ENCODE data around the gene MRFAP1L1. TPM values are rescaled to one million over a fixed set of nuclear protein-coding genes. Genes with fewer than 3 reads are reported as not detected.

The MRFAP1L1 gene
- total and polyA plus RNA-seq, 2 donors (not counting 3 experiments of a cell fraction or from before 2014, with no cell fraction given): 28.7 to 42.0 TPM

- FAIRE-seq (no peak), DNase-seq (ENCODE audit: low read depth, low spot score) (no peak)
- ChIA-PET CTCF (interaction anchor here (1.0 kb wide), 1 partner anchor 9 kb away, joined by 3 read pairs; no protein-coding TSS in a partner anchor), POLR2A (no interaction called here)
- Histone ChIP-seq H3K4me3 (replicated peaks in 1 of 3; ENCODE audit: insufficient read depth in 1 of 3, low read depth in 1 of 3, low read length in 3 of 3) (no peak overlapping the region), H3K27me3 (ENCODE audit: control insufficient read depth in 2 of 2, insufficient read depth in 2 of 2, low read length in 2 of 2) (no peaks in the 10 kb centered on the region), H3K4me1 (ENCODE audit: control insufficient read depth, extremely low read depth, insufficient read depth, low read length) (peaks cover 8% of the 10 kb centered on the region), H3K4me2 (ENCODE audit: insufficient read depth, low read length) (no peak overlapping the region), H3K36me3 (ENCODE audit: control insufficient read depth in 2 of 2, extremely low read depth in 1 of 2, insufficient read depth in 2 of 2, low read length in 2 of 2) (no peaks in the 10 kb centered on the region), H2AFZ (ENCODE audit: low read depth, low read length) (no peak overlapping the region), H4K20me1 (replicated peaks; ENCODE audit: control insufficient read depth, extremely low read depth, insufficient read depth, low read length) (no peaks in the 10 kb centered on the region), H3K79me2 (ENCODE audit: control insufficient read depth, insufficient read depth, low read length) (no peaks in the 10 kb centered on the region), H3K9me3 (replicated peaks; ENCODE audit: control insufficient read depth, insufficient read depth, low read length) (no peaks in the 10 kb centered on the region), H3K27ac (ENCODE audit: insufficient read depth, low read depth, low read length) (no peak overlapping the region), H3K9ac (replicated peaks; ENCODE audit: extremely low read depth, insufficient read depth, low read length) (no peak overlapping the region), H3K9me1 (replicated peaks; ENCODE audit: control insufficient read depth, extremely low read depth, insufficient read depth, low read length) (no peaks in the 10 kb centered on the region)
- TF ChIP-seq GATA2 (IDR thresholded peaks at IDR 0.05; ENCODE audit: insufficient read depth, insufficient read length, low read depth, low read length) (no peak), MYC (IDR thresholded peaks at IDR 0.05; ENCODE audit: low read depth, low read length) (no peak), JUN (IDR thresholded peaks at IDR 0.05; ENCODE audit: borderline replicate concordance, insufficient read depth, insufficient read length, low read depth) (no peak), POLR2AphosphoS5 (IDR thresholded peaks at IDR 0.05; ENCODE audit: insufficient read depth, low read depth, low read length) (no peak), FOS (IDR thresholded peaks at IDR 0.05; ENCODE audit: borderline replicate concordance, insufficient read depth, low read length) (no peak), POLR2A (IDR thresholded peaks at IDR 0.05; ENCODE audit: low read depth, low read length) (no peak), EZH2 (IDR thresholded peaks at IDR 0.05; ENCODE audit: borderline replicate concordance, low read depth, low read length, severe bottlenecking) (no peak)
- TF ChIP-seq, protein P1, sequence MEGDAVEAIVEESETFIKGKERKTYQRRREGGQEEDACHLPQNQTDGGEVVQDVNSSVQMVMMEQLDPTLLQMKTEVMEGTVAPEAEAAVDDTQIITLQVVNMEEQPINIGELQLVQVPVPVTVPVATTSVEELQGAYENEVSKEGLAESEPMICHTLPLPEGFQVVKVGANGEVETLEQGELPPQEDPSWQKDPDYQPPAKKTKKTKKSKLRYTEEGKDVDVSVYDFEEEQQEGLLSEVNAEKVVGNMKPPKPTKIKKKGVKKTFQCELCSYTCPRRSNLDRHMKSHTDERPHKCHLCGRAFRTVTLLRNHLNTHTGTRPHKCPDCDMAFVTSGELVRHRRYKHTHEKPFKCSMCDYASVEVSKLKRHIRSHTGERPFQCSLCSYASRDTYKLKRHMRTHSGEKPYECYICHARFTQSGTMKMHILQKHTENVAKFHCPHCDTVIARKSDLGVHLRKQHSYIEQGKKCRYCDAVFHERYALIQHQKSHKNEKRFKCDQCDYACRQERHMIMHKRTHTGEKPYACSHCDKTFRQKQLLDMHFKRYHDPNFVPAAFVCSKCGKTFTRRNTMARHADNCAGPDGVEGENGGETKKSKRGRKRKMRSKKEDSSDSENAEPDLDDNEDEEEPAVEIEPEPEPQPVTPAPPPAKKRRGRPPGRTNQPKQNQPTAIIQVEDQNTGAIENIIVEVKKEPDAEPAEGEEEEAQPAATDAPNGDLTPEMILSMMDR (IDR thresholded peaks at IDR 0.05; ENCODE audit: extremely low read depth in 1 of 2, insufficient read depth in 1 of 2, low read depth in 1 of 2, low read length in 2 of 2): no peak
- TF ChIP-seq, protein P2, sequence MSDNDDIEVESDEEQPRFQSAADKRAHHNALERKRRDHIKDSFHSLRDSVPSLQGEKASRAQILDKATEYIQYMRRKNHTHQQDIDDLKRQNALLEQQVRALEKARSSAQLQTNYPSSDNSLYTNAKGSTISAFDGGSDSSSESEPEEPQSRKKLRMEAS (IDR thresholded peaks at IDR 0.05; ENCODE audit: insufficient read depth, insufficient read length): no peak
- no TSS peak for BruUV-seq (replicated peaks)
- intact Hi-C loops (cut with micrococcal nuclease): no loop called here
- dilution Hi-C loops (cut with MboI; ENCODE audit: extremely low pct_ligation_motif_present, low sequenced_read_pairs): no loop called here
Measured at GRCh38 chr4:6692806-6693205, 16.9 kb downstream of the MRFAP1L1 start.

All from endothelial cell of umbilical vein (primary cell).